HG03159 (cell line): ENCODE results near the gene VEPH1.

Source experiments
- ATAC-seq: cut with Tn5 transposase; IDR thresholded peaks from one replicate; pipeline ENCODE4 v1.9.1; 2021; ENCODE audit warnings: mild to moderate bottlenecking, moderate library complexity; ENCODE audit not compliant: unreplicated experiment

The VEPH1 gene

GRCh38 chr3:157438194-157438730 is 65.0 kb downstream of the VEPH1 start:
- ATAC-seq = no peak

GRCh38 chr3:157436583-157437291 is 66.5 kb downstream of the VEPH1 start, which contains the start of gene PTX3:
PTX3 (plus strand) TSS chr3:157436850; CDS start chr3:157436934, 84 bp downstream.
- no peak for ATAC-seq

GRCh38 chr3:157429708-157430107 is 73.5 kb downstream of the VEPH1 start:
- no peak for ATAC-seq

GRCh38 chr3:157428853-157429252 is 74.4 kb downstream of the VEPH1 start:
- ATAC-seq = no peak

GRCh38 chr3:157427901-157428300 is 75.3 kb downstream of the VEPH1 start:
- ATAC-seq = no peak

GRCh38 chr3:157423337-157423736 is 79.9 kb downstream of the VEPH1 start:
- no peak for ATAC-seq

- no peak for ATAC-seq
Measured at GRCh38 chr3:157420606-157421130, 82.5 kb downstream of the VEPH1 start.

- no peak for ATAC-seq
Measured at GRCh38 chr3:157418104-157418503, 85.1 kb downstream of the VEPH1 start.

- ATAC-seq = no peak
Measured at GRCh38 chr3:157417247-157417646, 86.0 kb downstream of the VEPH1 start.

- ATAC-seq = no peak
Measured at GRCh38 chr3:157416347-157417087, 86.7 kb downstream of the VEPH1 start.

GRCh38 chr3:157414861-157415260 is 88.4 kb downstream of the VEPH1 start:
- no peak for ATAC-seq

- no peak for ATAC-seq
Measured at GRCh38 chr3:157412323-157412855, 90.8 kb downstream of the VEPH1 start.

GRCh38 chr3:157410945-157411344 is 92.3 kb downstream of the VEPH1 start:
- no peak for ATAC-seq

- no peak for ATAC-seq
Measured at GRCh38 chr3:157409516-157409915, 93.7 kb downstream of the VEPH1 start.

GRCh38 chr3:157408499-157409149 is 94.6 kb downstream of the VEPH1 start:
- no peak for ATAC-seq

GRCh38 chr3:157407769-157408168 is 95.4 kb downstream of the VEPH1 start:
- no peak for ATAC-seq

GRCh38 chr3:157406394-157406793 is 96.8 kb downstream of the VEPH1 start:
- ATAC-seq = no peak

- no peak for ATAC-seq
Measured at GRCh38 chr3:157405457-157405856, 97.8 kb downstream of the VEPH1 start.

- ATAC-seq = no peak
Measured at GRCh38 chr3:157404381-157404780, 98.8 kb downstream of the VEPH1 start.

- no peak for ATAC-seq
Measured at GRCh38 chr3:157398598-157398997, 104.6 kb downstream of the VEPH1 start.

- no peak for ATAC-seq
Measured at GRCh38 chr3:157394411-157394810, 108.8 kb downstream of the VEPH1 start.
